K562 (cell line): Measurements from ENCODE around the gene ADCY4. TPM values are rescaled to one million over a fixed set of nuclear protein-coding genes. Genes with fewer than 3 reads are reported as not detected.
A peak's percentile ranks its signal among the peaks of the same experiment; 100 is the strongest.

Experiments
- C11orf30 ChIP-seq: fragments of 450-650 bp; IDR thresholded peaks from 2 replicates; pipeline ENCODE4 v1.6.1; 2016; ENCODE audit warnings: low read depth, mild to moderate bottlenecking
- ETV6 ChIP-seq, 3 experiments: fragments of 150-350 bp in 1 of 3; sonication (generic) in 1 of 3; formaldehyde crosslinking in 1 of 3; IDR thresholded peaks; 2 replicates each; pipeline versions ENCODE4 v1.6.1 to v1.8.0; 2014 to 2022; ENCODE audit warnings: borderline replicate concordance in 2 of 3, low read depth in 2 of 3, antibody characterized with exemption in 1 of 3, low read length in 1 of 3, mild to moderate bottlenecking in 1 of 3, missing genetic modification reagents in 1 of 3
- HCFC1 ChIP-seq: IDR thresholded peaks from 2 replicates; pipeline ENCODE4 v1.6.1; 2012; ENCODE audit warnings: low read depth, low read length, improper control_type of control experiment
- KDM4B ChIP-seq, 2 experiments: fragments of 450-650 bp in 1 of 2; sonication (generic) in 1 of 2; IDR thresholded peaks; 2 replicates each; pipeline ENCODE4 v1.6.1; 2016 to 2017; ENCODE audit warnings: borderline replicate concordance in 2 of 2, antibody characterized with exemption in 1 of 2, low read depth in 1 of 2, mild to moderate bottlenecking in 1 of 2
- MAFF ChIP-seq: IDR thresholded peaks from 2 replicates; pipeline ENCODE4 v1.6.1; 2012; ENCODE audit warnings: low read length, improper control_type of control experiment
- MAFK ChIP-seq: IDR thresholded peaks from 2 replicates; pipeline ENCODE4 v1.6.1; 2011; ENCODE audit warnings: low read length, improper control_type of control experiment
- NEUROD1 ChIP-seq: fragments of 150-350 bp; IDR thresholded peaks from 2 replicates; pipeline ENCODE4 v1.6.1; 2014; ENCODE audit warnings: borderline replicate concordance, low read length, low read depth; ENCODE audit not compliant: partially characterized antibody
- NR3C1 ChIP-seq: sonication (generic); formaldehyde crosslinking; IDR thresholded peaks from 2 replicates; pipeline ENCODE4 v1.8.1; 2022; ENCODE audit warnings: missing genetic modification reagents
- TAF9B ChIP-seq: fragments of 450-650 bp; IDR thresholded peaks from 2 replicates; pipeline ENCODE4 v1.6.1; 2018; ENCODE audit warnings: mild to moderate bottlenecking; ENCODE audit not compliant: partially characterized antibody
- ZNF347 ChIP-seq: fragments of 450-650 bp; formaldehyde crosslinking; IDR thresholded peaks from 2 replicates; pipeline ENCODE4 v1.4.0; 2020; ENCODE audit warnings: low read depth, mild to moderate bottlenecking, moderate library complexity
- polyA plus RNA-seq, 8 experiments: library from polyadenylated mRNA; depleted of rRNA in 4 of 8; stranded (reverse) in 5 of 8; unstranded in 3 of 8; fragments of >200 nt; fragmentation: Nextera tagmentation in 2 of 8; fragmentation: Illumina TruSeq in 1 of 8; extraction: Ambion mirVana in 2 of 8; extraction: Trizol in 1 of 8; gene quantifications; 2 replicates each; pipeline versions ENCODE4 v1.2.1 to v1.2.3, GENCODE V29; 2011 to 2014; ENCODE audit warnings: inconsistent platforms in 1 of 8, missing spikeins in 1 of 8
- total RNA-seq, 7 experiments: library from RNA; depleted of rRNA in 6 of 7; stranded (reverse); fragments of >200 nt in 6 of 7; fragmentation: Illumina TruSeq in 2 of 7; extraction: Trizol in 2 of 7; gene quantifications; 2 replicates each; pipeline versions ENCODE4 v1.2.1 to v1.2.3, GENCODE V29; 2011 to 2021; ENCODE audit warnings: low replicate concordance in 1 of 7
- TF ChIP-seq, protein P1 (sequence below): fragments of 450-650 bp; IDR thresholded peaks from 2 replicates; pipeline ENCODE4 v1.7.1; 2018; ENCODE audit warnings: mild to moderate bottlenecking, low read depth; ENCODE audit not compliant: partially characterized antibody
- TF ChIP-seq, protein P2 (sequence below): fragments of 450-650 bp; IDR thresholded peaks from 2 replicates; pipeline ENCODE4 v1.6.1; 2016; ENCODE audit warnings: low read depth, mild to moderate bottlenecking, moderate library complexity
- TF ChIP-seq, protein P3 (sequence below), 2 experiments: fragments of 450-650 bp in 1 of 2; sonication (generic) in 1 of 2; formaldehyde crosslinking; conservative IDR thresholded peaks; 2 replicates each; pipeline versions ENCODE4 v1.4.0 to v1.8.1; 2020 to 2022; ENCODE audit warnings: mild to moderate bottlenecking in 1 of 2, missing genetic modification reagents in 1 of 2
- TF ChIP-seq, protein P4 (sequence below), 2 experiments: fragments of 450-650 bp in 1 of 2; sonication (generic) in 1 of 2; formaldehyde crosslinking in 1 of 2; IDR thresholded peaks; 2 replicates each; pipeline versions ENCODE4 v1.7.1 to v1.9.0; 2016 to 2022; ENCODE audit warnings: inconsistent platforms in 1 of 2, mild to moderate bottlenecking in 1 of 2, missing genetic modification reagents in 1 of 2

Gene ADCY4
- total and polyA plus RNA-seq, 9 of the 15 experiments (the other 6 are each of a cell fraction or from before 2014, with no cell fraction given): 0.04 to 0.31 (median 0.15) TPM; not detected in 2

DNA sequence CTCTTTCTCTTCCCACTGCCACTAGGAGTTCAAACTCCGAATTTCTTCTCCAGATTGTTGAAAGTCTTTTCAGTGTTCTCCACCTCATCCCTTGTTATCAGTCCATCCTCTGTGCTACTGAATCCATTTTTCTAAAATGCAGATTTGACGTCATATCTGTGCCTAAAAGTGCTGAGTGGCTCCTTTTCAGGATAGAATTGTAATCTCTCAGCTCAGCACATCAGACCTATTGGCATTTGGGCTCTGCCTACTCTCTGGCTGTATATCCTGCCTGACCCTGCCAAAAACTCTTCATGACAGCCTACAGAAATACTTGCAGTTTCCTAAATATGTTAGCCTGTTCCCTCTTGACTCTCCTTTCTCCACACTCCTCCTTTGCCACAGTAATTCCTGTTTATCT, 62.4 kb downstream of the ADCY4 start (continued):
- TF ChIP-seq, protein P1, sequence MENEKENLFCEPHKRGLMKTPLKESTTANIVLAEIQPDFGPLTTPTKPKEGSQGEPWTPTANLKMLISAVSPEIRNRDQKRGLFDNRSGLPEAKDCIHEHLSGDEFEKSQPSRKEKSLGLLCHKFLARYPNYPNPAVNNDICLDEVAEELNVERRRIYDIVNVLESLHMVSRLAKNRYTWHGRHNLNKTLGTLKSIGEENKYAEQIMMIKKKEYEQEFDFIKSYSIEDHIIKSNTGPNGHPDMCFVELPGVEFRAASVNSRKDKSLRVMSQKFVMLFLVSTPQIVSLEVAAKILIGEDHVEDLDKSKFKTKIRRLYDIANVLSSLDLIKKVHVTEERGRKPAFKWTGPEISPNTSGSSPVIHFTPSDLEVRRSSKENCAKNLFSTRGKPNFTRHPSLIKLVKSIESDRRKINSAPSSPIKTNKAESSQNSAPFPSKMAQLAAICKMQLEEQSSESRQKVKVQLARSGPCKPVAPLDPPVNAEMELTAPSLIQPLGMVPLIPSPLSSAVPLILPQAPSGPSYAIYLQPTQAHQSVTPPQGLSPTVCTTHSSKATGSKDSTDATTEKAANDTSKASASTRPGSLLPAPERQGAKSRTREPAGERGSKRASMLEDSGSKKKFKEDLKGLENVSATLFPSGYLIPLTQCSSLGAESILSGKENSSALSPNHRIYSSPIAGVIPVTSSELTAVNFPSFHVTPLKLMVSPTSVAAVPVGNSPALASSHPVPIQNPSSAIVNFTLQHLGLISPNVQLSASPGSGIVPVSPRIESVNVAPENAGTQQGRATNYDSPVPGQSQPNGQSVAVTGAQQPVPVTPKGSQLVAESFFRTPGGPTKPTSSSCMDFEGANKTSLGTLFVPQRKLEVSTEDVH: no peak
- TF ChIP-seq ETV6 (IDR thresholded peaks at IDR 0.05; ENCODE audit: borderline replicate concordance in 1 of 2, low read depth in 2 of 2, low read length in 1 of 2) (no peak), ETV6 (CRISPR knock-in tag; IDR thresholded peaks at IDR 0.05; ENCODE audit: borderline replicate concordance) (no peak), NR3C1 (CRISPR knock-in tag) (no peak), MAFK (peak; percentile 89), ZNF347 (no peak), TAF9B (no peak), NEUROD1 (no peak), MAFF (peak; percentile 87), HCFC1 (no peak), C11orf30 (peak; percentile 96), KDM4B (IDR thresholded peaks at IDR 0.05; ENCODE audit: borderline replicate concordance in 2 of 2, low read depth in 1 of 2) (no peak)
- TF ChIP-seq, protein P2, sequence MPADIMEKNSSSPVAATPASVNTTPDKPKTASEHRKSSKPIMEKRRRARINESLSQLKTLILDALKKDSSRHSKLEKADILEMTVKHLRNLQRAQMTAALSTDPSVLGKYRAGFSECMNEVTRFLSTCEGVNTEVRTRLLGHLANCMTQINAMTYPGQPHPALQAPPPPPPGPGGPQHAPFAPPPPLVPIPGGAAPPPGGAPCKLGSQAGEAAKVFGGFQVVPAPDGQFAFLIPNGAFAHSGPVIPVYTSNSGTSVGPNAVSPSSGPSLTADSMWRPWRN: no peak
- TF ChIP-seq, protein P3, sequence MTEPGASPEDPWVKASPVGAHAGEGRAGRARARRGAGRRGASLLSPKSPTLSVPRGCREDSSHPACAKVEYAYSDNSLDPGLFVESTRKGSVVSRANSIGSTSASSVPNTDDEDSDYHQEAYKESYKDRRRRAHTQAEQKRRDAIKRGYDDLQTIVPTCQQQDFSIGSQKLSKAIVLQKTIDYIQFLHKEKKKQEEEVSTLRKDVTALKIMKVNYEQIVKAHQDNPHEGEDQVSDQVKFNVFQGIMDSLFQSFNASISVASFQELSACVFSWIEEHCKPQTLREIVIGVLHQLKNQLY (CRISPR knock-in tag; conservative IDR thresholded peaks at IDR 0.05): no peak
- TF ChIP-seq, protein P4, sequence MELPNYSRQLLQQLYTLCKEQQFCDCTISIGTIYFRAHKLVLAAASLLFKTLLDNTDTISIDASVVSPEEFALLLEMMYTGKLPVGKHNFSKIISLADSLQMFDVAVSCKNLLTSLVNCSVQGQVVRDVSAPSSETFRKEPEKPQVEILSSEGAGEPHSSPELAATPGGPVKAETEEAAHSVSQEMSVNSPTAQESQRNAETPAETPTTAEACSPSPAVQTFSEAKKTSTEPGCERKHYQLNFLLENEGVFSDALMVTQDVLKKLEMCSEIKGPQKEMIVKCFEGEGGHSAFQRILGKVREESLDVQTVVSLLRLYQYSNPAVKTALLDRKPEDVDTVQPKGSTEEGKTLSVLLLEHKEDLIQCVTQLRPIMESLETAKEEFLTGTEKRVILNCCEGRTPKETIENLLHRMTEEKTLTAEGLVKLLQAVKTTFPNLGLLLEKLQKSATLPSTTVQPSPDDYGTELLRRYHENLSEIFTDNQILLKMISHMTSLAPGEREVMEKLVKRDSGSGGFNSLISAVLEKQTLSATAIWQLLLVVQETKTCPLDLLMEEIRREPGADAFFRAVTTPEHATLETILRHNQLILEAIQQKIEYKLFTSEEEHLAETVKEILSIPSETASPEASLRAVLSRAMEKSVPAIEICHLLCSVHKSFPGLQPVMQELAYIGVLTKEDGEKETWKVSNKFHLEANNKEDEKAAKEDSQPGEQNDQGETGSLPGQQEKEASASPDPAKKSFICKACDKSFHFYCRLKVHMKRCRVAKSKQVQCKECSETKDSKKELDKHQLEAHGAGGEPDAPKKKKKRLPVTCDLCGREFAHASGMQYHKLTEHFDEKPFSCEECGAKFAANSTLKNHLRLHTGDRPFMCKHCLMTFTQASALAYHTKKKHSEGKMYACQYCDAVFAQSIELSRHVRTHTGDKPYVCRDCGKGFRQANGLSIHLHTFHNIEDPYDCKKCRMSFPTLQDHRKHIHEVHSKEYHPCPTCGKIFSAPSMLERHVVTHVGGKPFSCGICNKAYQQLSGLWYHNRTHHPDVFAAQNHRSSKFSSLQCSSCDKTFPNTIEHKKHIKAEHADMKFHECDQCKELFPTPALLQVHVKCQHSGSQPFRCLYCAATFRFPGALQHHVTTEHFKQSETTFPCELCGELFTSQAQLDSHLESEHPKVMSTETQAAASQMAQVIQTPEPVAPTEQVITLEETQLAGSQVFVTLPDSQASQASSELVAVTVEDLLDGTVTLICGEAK (IDR thresholded peaks at IDR 0.05): no peak
- TF ChIP-seq, protein P4 (CRISPR knock-in tag; IDR thresholded peaks at IDR 0.05): no peak
